ENCODE data around the gene DIO3.
"Not testable (repeated sequence)": the region's sequence is repeated elsewhere in the genome, so short reads cannot be mapped to it uniquely, and the experiment has no call there.

DIO3 gene

GRCh38 chr14:101549154-101549553, 12.1 kb upstream of the DIO3 start:
- Histone ChIP-seq H3K36me3 (no peaks in the 10 kb centered on the region), H3K4me1 (no peaks in the 10 kb centered on the region), H3K27me3 (peaks cover 0 to 17% of the 10 kb centered on the region in 2 donors), H3K4me3 (no peak overlapping the region), H3K27ac (no peak overlapping the region), H3K9me3 (no peaks in the 10 kb centered on the region)
- no peak for TF ChIP-seq CTCF (IDR thresholded peaks at IDR 0.05)
- intact Hi-C loops (cut with DNase I; ENCODE audit: low total_unique reads): no loop called here
- no peak for DNase-seq

GRCh38 chr14:101550202-101550912, 10.9 kb upstream of the DIO3 start:
- H3K4me1 ChIP-seq; H3K9me3 ChIP-seq; H3K4me3 ChIP-seq; H3K36me3 ChIP-seq; H3K27ac ChIP-seq; DNase-seq; intact Hi-C loops (cut with DNase I; ENCODE audit: low total_unique reads): not testable (repeated sequence)
- H3K27me3 ChIP-seq: peaks cover 0 to 29% of the 10 kb centered on the region in 2 donors

GRCh38 chr14:101551729-101552595, 9.3 kb upstream of the DIO3 start:
- no peaks in the 10 kb centered on the region for H3K36me3 ChIP-seq
- H3K9me3 ChIP-seq: no peaks in the 10 kb centered on the region
- peaks cover 0 to 11% (median 0%) of the 10 kb centered on the region in 4 donors for H3K4me1 ChIP-seq
- no peak overlapping the region for H3K4me3 ChIP-seq
- intact Hi-C loops (cut with DNase I; ENCODE audit: low total_unique reads): no loop called here
- H3K27me3 ChIP-seq: peaks cover 0 to 40% of the 10 kb centered on the region in 2 donors
- DNase-seq: no peak
- no peak for TF ChIP-seq CTCF (IDR thresholded peaks at IDR 0.05)
- no peak overlapping the region for H3K27ac ChIP-seq

GRCh38 chr14:101552786-101553231, 8.5 kb upstream of the DIO3 start:
- Histone ChIP-seq H3K4me1 (peaks cover 0 to 13% (median 0%) of the 10 kb centered on the region in 4 donors), H3K27me3 (peaks cover 0 to 41% of the 10 kb centered on the region in 2 donors), H3K4me3 (no peak overlapping the region), H3K36me3 (no peaks in the 10 kb centered on the region), H3K9me3 (no peaks in the 10 kb centered on the region), H3K27ac (no peak overlapping the region)
- DNase-seq: no peak
- intact Hi-C loops (cut with DNase I; ENCODE audit: low total_unique reads): no loop called here
- TF ChIP-seq CTCF (IDR thresholded peaks at IDR 0.05): no peak

GRCh38 chr14:101553393-101553792, 7.9 kb upstream of the DIO3 start:
- Histone ChIP-seq H3K27me3 (peaks cover 0 to 41% of the 10 kb centered on the region in 2 donors), H3K4me3 (no peak overlapping the region), H3K36me3 (no peaks in the 10 kb centered on the region), H3K27ac (no peak overlapping the region), H3K4me1 (peaks cover 0 to 13% (median 0%) of the 10 kb centered on the region in 4 donors), H3K9me3 (no peaks in the 10 kb centered on the region)
- no peak for DNase-seq
- intact Hi-C loops (cut with DNase I; ENCODE audit: low total_unique reads): no loop called here
- no peak for TF ChIP-seq CTCF (IDR thresholded peaks at IDR 0.05)

- DNase-seq: no peak
- Histone ChIP-seq H3K4me1 (peaks cover 0 to 13% (median 0%) of the 10 kb centered on the region in 4 donors), H3K36me3 (no peaks in the 10 kb centered on the region), H3K27me3 (peaks cover 0 to 46% of the 10 kb centered on the region in 2 donors), H3K27ac (no peak overlapping the region), H3K4me3 (no peak overlapping the region), H3K9me3 (no peaks in the 10 kb centered on the region)
- no peak for TF ChIP-seq CTCF (IDR thresholded peaks at IDR 0.05)
- intact Hi-C loops (cut with DNase I; ENCODE audit: low total_unique reads): no loop called here
These were observed 7.4 kb upstream of the DIO3 start for GRCh38 chr14:101553931-101554330.

Measured in tibial artery (tissue), 4 donors.